Effector CD4-positive, alpha-beta T cell (primary cell): ENCODE measurements around the gene CSNK1G1.
A peak's percentile ranks its signal among the peaks of the same experiment; 100 is the strongest.
"Not testable (repeated sequence)": the region's sequence is repeated elsewhere in the genome, so short reads cannot be mapped to it uniquely, and the experiment has no call there.

Source experiments
- DNase-seq: peaks from one replicate; pipeline ENCODE4 v3.0.0-alpha.2; 2020

CSNK1G1 gene

GRCh38 chr15:64348455-64348854, 7.5 kb downstream of the CSNK1G1 start:
- no peak for DNase-seq

- not testable (repeated sequence) for DNase-seq
Measured at GRCh38 chr15:64346242-64346641, 9.7 kb downstream of the CSNK1G1 start.

DNA sequence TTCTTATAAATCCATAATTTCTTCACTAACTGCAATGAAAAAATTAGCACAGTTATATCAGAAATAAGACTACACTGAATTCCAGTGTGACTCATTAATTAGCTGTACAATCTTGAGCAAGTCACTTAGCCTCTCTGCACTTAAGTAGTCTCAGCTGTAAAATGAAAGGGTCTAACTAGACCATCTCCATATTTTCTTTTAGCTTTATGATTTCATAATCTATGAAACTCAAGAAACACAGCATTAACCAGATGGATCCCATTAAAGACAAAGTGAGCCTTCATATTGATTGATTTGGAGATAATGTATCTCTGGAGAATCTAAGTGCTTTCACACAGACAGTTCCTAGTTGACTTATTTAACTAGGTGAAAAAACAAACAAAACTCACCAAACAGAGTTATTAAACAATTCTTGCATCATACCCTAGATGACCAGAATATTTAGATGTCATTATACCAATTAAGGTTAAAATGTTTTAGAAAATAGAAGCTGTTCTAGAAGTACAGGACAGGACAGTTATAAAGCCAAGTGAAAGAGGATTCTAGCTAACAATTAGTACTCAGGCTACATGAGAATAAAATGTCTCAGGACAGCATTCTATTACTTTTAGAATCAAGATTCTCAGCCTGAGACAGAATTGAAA, 11.2 kb downstream of the CSNK1G1 start:
- DNase-seq: no peak

- DNase-seq: no peak
Measured at GRCh38 chr15:64343841-64344240, 12.1 kb downstream of the CSNK1G1 start.

GRCh38 chr15:64343222-64343621, 12.8 kb downstream of the CSNK1G1 start:
- DNase-seq: no peak

DNA sequence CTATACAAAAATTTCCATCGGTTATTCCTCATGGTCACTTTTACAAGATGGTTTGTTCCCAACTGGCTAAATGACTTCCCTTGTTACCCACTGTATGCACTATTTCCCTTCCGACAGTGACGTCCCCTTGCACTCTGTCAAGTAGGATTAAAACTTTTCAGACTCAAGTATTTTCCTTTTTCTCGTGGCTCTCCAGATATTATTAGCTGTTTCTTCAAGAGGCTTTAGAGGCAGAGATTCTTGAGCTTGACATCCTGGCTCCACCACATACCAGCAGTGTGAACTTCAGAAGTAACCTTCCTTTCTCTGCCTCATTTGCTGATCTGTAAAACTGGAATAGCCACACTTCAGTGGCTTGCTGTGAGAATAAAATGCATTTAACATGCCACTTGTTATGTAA, 14.0 kb downstream of the CSNK1G1 start:
- DNase-seq: no peak

GRCh38 chr15:64340355-64340754, 15.6 kb downstream of the CSNK1G1 start:
- no peak for DNase-seq

DNA sequence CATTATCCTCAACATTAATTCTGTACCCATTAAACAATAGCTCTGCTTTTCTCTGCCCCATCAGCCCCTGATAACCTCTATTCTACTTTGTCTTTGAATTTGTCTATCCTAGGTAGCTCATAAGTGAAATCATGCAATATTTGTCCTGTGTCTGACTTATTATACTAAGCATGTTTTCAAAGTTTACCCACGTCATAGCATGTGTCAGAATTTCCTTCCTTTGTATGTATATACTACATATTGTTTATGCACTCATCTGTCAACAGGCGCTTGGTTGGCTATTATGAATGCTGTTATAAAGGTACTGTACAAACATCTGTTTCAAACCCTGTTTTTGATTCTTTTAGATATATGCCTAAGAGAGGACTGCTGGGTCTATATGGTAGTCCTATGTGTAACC, 18.2 kb downstream of the CSNK1G1 start:
- DNase-seq: no peak

DNA sequence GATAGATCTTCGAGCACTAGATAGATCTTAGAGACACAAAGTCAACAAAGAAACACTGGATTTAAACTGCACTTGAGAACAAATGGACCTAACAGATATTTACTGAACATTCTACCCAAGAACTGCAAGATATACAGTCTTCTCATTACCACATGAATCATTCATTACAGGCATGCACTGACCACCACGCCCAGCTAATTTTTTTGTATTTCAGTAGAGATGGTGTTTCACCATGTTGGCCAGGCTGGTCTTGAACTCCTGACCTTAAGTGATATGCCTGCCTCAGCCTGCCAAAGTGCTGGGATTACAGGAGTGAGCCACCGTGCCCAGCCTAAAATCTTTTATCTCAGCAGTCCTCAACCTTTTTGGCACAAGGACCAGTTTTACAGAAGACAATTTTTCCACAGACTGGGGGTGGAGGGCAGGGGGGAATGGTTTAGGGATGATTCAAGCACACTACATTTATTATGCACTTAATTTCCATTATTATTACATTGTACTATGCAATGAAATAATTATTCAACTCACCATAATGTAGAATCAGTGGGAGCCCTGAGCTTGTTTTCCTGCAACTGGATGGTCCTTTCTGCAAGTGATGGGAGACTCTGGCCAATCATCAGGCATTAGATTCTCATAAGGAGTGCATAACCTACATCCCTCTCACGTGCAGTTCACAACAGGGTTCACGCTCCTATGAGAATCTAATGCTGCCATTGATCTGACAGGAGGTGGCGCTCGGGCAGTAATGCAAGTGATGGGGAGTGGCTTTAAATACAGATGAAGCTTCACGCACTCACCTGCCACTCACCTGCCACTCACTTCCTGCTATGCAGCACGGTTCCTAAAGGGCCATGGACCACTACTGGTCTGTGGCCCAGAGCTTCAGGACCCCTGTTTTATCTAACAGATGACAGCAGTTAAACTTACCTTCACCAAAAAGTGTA, 21.7 kb downstream of the CSNK1G1 start:
- DNase-seq: peak; percentile 11

GRCh38 chr15:64333516-64333915, 22.5 kb downstream of the CSNK1G1 start:
- no peak for DNase-seq

DNA sequence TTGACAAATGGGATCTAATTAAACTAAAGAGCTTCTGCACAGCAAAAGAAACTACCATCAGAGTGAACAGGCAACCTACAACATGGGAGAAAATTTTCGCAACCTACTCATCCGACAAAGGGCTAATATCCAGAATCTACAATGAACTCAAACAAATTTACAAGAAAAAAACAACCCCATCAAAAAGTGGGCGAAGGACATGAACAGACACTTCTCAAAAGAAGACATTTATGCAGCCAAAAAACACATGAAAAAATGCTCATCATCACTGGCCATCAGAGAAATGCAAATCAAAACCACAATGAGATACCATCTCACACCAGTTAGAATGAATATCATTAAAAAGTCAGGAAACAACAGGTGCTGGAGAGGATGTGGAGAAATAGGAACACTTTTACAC, 24.3 kb downstream of the CSNK1G1 start:
- not testable (repeated sequence) for DNase-seq

DNA sequence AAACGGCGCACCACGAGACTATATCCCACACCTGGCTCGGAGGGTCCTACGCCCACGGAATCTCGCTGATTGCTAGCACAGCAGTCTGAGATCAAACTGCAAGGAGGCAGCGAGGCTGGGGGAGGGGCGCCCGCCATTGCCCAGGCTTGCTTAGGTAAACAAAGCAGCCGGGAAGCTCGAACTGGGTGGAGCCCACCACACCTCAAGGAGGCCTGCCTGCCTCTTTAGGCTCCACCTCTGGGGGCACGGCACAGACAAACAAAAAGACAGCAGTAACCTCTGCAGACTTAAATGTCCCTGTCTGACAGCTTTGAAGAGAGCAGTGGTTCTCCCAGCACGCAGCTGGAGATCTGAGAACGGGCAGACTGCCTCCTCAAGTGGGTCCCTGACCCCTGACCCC, 29.0 kb downstream of the CSNK1G1 start:
- not testable (repeated sequence) for DNase-seq

DNA sequence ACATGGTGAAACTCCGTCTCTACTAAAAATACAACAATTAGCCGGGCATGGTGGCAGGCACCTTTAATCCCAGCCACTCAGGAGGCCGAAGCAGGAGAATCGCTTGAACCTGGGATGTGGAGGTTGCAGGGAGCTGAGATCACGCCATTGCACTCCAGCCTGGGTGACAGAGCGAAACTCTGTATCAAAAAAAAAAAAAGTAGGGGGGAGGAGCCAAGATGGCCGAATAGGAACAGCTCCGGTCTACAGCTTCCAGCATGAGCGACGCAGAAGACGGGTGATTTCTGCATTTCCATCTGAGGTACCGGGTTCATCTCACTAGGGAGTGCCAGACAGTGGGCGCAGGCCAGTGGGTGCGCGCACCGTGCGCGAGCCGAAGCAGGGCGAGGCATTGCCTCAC, 29.5 kb downstream of the CSNK1G1 start:
- not testable (repeated sequence) for DNase-seq

GRCh38 chr15:64324165-64324877, 31.7 kb downstream of the CSNK1G1 start:
- no peak for DNase-seq

DNA sequence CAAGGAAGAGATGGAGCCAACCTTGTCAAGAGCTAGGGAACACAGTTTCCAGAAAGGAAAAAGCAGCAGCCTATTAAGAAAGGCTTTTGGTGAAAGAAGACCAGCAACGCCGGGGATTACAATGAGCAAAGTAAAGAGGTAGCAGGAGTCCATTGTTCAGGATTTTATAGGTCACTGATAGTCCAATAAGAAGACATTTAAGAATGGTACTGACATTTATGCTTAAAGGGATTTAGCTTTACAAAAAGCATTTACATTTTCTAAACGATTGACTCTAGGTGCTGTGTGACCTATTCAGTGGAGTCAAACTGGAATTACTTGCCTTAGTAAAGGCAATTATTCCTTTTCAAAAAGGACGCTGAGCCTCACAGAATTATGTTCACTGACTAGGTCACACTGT, 40.8 kb downstream of the CSNK1G1 start:
- DNase-seq: no peak

- DNase-seq: no peak
Measured at GRCh38 chr15:64314456-64314855, 41.5 kb downstream of the CSNK1G1 start.

DNA sequence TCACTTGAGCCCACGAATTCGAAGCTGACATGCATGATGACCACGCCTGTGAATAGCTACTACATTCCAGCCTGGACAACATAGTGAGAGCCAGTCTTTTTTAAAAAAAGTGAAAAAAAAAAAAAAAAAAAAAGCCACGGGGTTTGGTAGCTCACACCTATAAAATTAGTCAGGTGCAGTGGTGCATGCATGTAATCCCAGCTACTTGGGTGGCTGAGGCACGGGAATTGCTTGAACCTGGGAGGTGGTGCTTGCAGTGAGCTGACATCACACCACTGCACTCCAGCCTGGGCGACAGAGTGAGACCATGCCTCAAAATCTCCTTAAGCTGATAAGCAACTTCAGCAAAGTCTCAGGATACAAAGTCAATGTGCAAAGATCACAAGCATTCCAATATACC, 44.4 kb downstream of the CSNK1G1 start:
- DNase-seq: no peak

DNA sequence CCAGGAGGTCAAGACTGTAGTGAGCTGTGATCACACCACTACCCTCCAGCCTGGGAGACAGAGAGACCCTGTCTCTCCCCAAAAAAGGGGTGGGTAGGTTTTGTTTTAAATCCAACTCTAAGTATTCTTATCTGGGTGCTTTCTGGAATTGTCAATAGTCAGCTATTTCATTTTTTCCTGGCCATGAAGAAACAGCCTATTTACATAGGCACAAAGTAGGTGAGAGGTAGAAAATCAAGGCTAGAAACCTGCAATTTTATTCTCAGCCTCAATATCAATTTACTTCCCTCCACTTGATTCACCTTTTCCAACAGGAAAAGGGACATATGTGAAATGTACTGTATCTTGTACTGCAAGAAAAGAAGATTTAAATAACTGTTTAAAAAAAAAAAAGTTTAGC, 45.9 kb downstream of the CSNK1G1 start:
- no peak for DNase-seq

DNA sequence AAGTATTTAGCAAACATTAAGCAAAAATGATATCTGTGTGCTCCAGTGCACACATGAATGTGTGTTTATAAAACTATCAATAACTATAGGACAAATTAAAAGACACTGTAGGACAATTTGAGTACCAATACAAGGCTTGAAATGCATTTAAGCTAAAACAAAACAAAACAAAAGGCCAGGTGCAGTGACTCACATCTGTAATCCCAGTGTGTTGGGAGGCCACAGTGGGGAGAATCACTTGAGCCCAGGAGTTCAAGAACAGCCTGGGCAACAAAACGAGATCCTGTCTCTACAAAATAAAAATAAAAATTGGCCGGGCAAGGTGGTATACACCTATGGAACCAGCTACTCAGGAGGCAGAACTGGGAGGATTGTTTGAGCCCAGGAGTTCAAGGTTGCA, 50.7 kb downstream of the CSNK1G1 start:
- DNase-seq: no peak

- DNase-seq: no peak
Measured at GRCh38 chr15:64289550-64289949, 66.4 kb downstream of the CSNK1G1 start.

DNA sequence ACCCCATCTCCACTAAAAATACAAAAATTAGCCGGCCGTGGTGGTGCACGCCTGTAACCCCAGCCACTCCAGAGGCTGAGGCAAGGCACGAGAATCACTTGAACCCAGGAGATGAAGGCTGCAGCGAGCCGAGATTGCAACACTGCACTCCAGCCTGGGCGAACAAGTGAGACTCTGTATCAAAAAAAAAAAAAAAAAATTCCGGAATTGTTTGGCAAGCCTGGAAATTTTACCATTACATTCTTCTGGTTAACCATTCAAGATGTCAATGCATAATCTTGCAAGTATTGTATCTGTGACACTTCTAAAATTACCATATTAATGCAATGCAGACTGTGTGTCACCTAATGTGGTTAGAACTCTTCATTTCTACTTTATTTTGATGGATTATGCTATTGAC, 67.0 kb downstream of the CSNK1G1 start:
- DNase-seq: no peak

DNA sequence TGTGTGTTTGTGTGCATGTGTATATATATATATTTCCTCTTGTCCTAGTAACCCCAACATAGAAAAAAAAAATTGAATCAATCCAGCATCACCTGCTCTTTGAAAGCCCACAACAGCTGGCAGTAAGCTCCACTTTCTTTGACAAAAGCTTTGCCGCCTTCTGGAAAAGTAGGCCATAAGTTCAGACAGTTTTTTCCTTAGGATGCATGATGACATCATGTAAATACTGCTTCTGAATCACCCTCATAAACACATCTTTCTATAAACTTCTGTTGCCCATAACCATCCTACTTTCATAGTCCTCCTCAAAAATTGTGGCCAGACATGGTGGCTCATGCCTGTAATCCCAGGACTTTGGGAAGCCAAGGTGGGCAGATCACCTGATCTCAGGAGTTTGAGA, 67.4 kb downstream of the CSNK1G1 start:
- no peak for DNase-seq

DNA sequence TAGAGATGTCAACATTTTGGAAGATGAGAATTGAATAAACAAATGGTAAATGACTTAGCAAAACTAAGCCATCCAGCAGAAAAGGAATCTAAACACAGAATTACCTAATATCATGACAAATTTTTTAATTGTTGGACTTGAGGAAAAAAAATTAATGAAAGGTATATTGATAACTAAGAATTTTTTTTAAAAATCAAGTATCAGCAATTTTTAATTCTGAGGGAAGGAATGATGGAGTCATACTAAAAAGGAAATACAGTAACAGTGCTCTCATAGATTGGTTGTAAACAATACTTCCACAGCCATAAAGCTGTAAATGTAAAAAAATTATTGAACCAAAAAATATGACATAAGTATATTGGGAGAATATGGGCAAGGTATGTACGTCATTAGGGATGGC, 68.0 kb downstream of the CSNK1G1 start:
- DNase-seq: no peak

DNA sequence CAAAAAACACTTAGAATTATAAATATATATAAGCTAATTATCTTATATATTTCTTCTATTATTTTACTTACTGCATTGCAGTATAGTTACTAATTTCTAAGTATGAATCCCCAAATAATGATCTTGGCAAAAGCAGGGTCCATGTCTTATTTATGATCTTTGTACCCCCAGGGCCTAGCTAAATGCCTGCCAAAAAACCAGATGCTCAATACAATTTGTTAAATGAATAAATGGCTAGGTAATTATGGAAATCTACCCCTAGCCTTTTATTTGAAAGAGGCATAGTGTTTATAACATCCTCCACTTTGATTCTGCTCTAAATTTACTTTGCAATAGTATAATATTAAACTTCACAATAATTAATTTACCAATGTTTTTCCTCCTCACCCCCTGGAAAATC, 69.5 kb downstream of the CSNK1G1 start:
- no peak for DNase-seq
